CD4-positive, CD25-positive, alpha-beta regulatory T cell (primary cell): ENCODE results near the gene GOLGA1. TPM values are rescaled to one million over a fixed set of nuclear protein-coding genes. Genes with fewer than 3 reads are reported as not detected.
A peak's percentile ranks its signal among the peaks of the same experiment; 100 is the strongest.

Experiments used
- ATAC-seq, 2 donors: fragments of 150-1000 bp; cut with Tn5 transposase; one replicate each; pipeline ENCODE4 v1.10.0; 2021; ENCODE audit warnings: low read depth in 2 of 2, moderate number of reproducible peaks in 2 of 2, moderate library complexity in 1 of 2
- DNase-seq, 3 donors: peaks; one replicate each; pipeline versions ENCODE4 v3.0.0 to v3.0.0-alpha.2; 2012 to 2022; ENCODE audit warnings: mixed read lengths in 1 of 3
- H3K27ac ChIP-seq: one replicate; pipeline ENCODE4 v1.7.0; 2013; ENCODE audit warnings: mild to moderate bottlenecking, low read length; ENCODE audit not compliant: insufficient read depth, poor library complexity, severe bottlenecking
- H3K27me3 ChIP-seq: one replicate; pipeline ENCODE4 v1.7.0; 2013; ENCODE audit warnings: low read length; ENCODE audit not compliant: control insufficient read depth, insufficient read depth
- H3K36me3 ChIP-seq: one replicate; pipeline ENCODE4 v1.7.0; 2013; ENCODE audit warnings: mild to moderate bottlenecking, low read length, moderate library complexity; ENCODE audit not compliant: control insufficient read depth, insufficient read depth
- H3K4me1 ChIP-seq: 2 replicates; pipeline ENCODE4 v1.7.0; 2013; ENCODE audit warnings: mild to moderate bottlenecking, low read length; ENCODE audit not compliant: insufficient read depth, control insufficient read depth, poor library complexity, severe bottlenecking
- H3K4me3 ChIP-seq: one replicate; pipeline ENCODE4 v1.7.0; 2013; ENCODE audit warnings: low read depth, mild to moderate bottlenecking, low read length, moderate library complexity
- H3K9me3 ChIP-seq, 2 experiments: 1 replicate in 1 of 2; 2 replicates in 1 of 2; pipeline ENCODE4 v1.7.0; 2013; ENCODE audit warnings: low read length in 2 of 2, mild to moderate bottlenecking in 1 of 2, moderate library complexity in 1 of 2; ENCODE audit not compliant: control insufficient read depth in 2 of 2
- H3K27ac Mint-ChIP-seq, 3 donors: one replicate each; pipeline ENCODE4 v1.8.0; 2020 to 2022; ENCODE audit warnings: mild to moderate bottlenecking in 3 of 3, mixed read lengths in 3 of 3, moderate library complexity in 2 of 3
- H3K27me3 Mint-ChIP-seq: one replicate; pipeline ENCODE4 v1.8.0; 2022; ENCODE audit warnings: mild to moderate bottlenecking, mixed read lengths
- H3K36me3 Mint-ChIP-seq: one replicate; pipeline ENCODE4 v1.8.0; 2020; ENCODE audit warnings: mixed read lengths
- H3K4me1 Mint-ChIP-seq, 4 donors: one replicate each; pipeline ENCODE4 v1.8.0; 2020 to 2022; ENCODE audit warnings: mixed read lengths in 4 of 4, mild to moderate bottlenecking in 1 of 4
- H3K4me3 Mint-ChIP-seq, 4 donors: one replicate each; pipeline ENCODE4 v1.8.0; 2020 to 2022; ENCODE audit warnings: mild to moderate bottlenecking in 4 of 4, mixed read lengths in 4 of 4, moderate library complexity in 3 of 4
- H3K9me3 Mint-ChIP-seq, 7 donors: one replicate each; pipeline ENCODE4 v1.8.0; 2020 to 2022; ENCODE audit warnings: mixed read lengths in 7 of 7, mild to moderate bottlenecking in 3 of 7, moderate library complexity in 2 of 7
- polyA plus RNA-seq, 4 donors: library from polyadenylated mRNA; unstranded; fragments of 300-500 nt; fragmentation: Illumina TruSeq; gene quantifications; one replicate each; pipeline ENCODE4 v1.2.3, GENCODE V29; 2021
- total RNA-seq: library from RNA; stranded (reverse); gene quantifications from one replicate; pipeline ENCODE4 v1.2.3, GENCODE V29; 2022

GOLGA1 gene
- total and polyA plus RNA-seq, 5 donors from 2014 or later, result 4.8 to 29.1 (median 6.4) TPM

DNA sequence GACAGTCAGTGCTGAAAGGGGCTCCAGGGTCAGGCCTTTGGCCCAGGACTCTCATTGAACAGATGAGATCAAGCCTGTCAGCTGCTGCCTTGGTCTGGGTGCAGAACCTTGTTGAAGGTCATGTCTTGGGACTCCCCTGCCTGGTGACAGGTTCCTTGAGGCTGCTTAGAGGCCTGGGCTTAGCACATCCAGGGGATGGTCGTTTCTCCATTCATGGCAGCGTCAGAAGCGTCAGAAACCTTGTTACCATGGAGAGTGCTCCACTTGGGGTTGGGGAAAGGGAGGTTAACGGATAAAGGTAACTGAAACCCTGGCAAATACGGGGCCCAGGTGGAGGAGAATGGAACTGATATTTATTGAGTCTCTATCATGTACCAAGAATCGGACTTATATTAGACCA, 70.2 kb downstream of the GOLGA1 start:
- Mint-ChIP-seq H3K27ac (peak overlapping the region; percentile 95 to 99 (median 95)), H3K4me1 (peaks cover 15 to 68% (median 35%) of the 10 kb centered on the region in 4 donors), H3K27me3 (no peaks in the 10 kb centered on the region), H3K9me3 (no peaks in the 10 kb centered on the region), H3K36me3 (peaks cover 20% of the 10 kb centered on the region), H3K4me3 (peak overlapping the region; percentile 95 to 99 (median 96))
- DNase-seq (no peak), ATAC-seq (no peak)
- H3K4me1 ChIP-seq, result peaks cover 59% of the 10 kb centered on the region
- H3K9me3 ChIP-seq, result no peaks in the 10 kb centered on the region
- H3K27ac ChIP-seq, result peak overlapping the region; percentile 94
- H3K27me3 ChIP-seq, result no peaks in the 10 kb centered on the region
- peaks cover 38% of the 10 kb centered on the region for H3K36me3 ChIP-seq
- H3K4me3 ChIP-seq, result peak overlapping the region; percentile 91

- H3K9me3 ChIP-seq, result no peaks in the 10 kb centered on the region
- peaks cover 16% of the 10 kb centered on the region for H3K36me3 Mint-ChIP-seq
- peaks cover 15 to 65% (median 35%) of the 10 kb centered on the region in 4 donors for H3K4me1 Mint-ChIP-seq
- no peaks in the 10 kb centered on the region for H3K27me3 ChIP-seq
- peaks cover 31% of the 10 kb centered on the region for H3K36me3 ChIP-seq
- H3K9me3 Mint-ChIP-seq, result no peaks in the 10 kb centered on the region
- H3K4me3 Mint-ChIP-seq, result peak overlapping the region; percentile 95 to 99 (median 96)
- peak overlapping the region; percentile 91 for H3K4me3 ChIP-seq
- DNase-seq (peak; percentile 57 to 94 (median 76)), ATAC-seq (peak; percentile 72)
- H3K4me1 ChIP-seq, result peaks cover 59% of the 10 kb centered on the region
- peak overlapping the region; percentile 94 for H3K27ac ChIP-seq
- peak overlapping the region; percentile 95 to 99 (median 95) for H3K27ac Mint-ChIP-seq
- H3K27me3 Mint-ChIP-seq, result no peaks in the 10 kb centered on the region
These were observed 70.8 kb downstream of the GOLGA1 start for GRCh38 chr9:124869986-124870560.

DNA sequence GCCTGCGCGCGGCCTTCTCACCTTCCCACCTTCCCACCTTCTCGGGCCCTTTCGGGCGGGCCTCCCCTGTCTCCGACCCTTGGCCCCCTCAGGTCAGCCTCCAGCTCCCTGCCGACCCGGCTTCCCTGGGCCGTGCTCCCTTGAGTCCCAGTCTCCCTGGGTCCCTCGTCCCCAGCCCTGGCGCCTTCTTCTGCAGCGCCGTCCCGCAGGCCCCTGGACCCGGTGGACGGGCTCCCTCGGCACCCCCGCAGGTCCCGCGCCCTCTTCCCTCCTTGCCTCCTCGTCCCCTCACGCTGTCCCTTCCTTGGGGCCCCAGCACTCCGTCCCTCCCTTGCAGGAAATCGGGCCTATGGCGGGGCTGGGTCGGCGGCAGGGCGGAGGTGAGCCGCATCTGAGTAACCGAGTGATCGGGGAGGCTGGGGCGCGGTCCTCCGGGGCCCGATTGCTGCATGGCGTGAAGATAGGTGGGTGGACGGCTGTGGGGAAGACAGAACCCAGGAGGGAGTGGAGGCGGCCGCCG, 71.4 kb downstream of the GOLGA1 start:
- DNase-seq (peak; percentile 29 to 53 (median 38)), ATAC-seq (peak; percentile 8 to 17)
- Histone ChIP-seq H3K9me3 (no peaks in the 10 kb centered on the region), H3K4me3 (peak overlapping the region; percentile 91), H3K4me1 (peaks cover 59% of the 10 kb centered on the region), H3K27me3 (no peaks in the 10 kb centered on the region), H3K36me3 (peaks cover 26% of the 10 kb centered on the region), H3K27ac (peak overlapping the region; percentile 94)
- Mint-ChIP-seq H3K27me3 (no peaks in the 10 kb centered on the region), H3K27ac (peak overlapping the region; percentile 95 to 99 (median 95)), H3K9me3 (no peaks in the 10 kb centered on the region), H3K4me1 (peaks cover 15 to 60% (median 33%) of the 10 kb centered on the region in 4 donors), H3K36me3 (peaks cover 10% of the 10 kb centered on the region), H3K4me3 (peak overlapping the region; percentile 95 to 99 (median 96))

DNA sequence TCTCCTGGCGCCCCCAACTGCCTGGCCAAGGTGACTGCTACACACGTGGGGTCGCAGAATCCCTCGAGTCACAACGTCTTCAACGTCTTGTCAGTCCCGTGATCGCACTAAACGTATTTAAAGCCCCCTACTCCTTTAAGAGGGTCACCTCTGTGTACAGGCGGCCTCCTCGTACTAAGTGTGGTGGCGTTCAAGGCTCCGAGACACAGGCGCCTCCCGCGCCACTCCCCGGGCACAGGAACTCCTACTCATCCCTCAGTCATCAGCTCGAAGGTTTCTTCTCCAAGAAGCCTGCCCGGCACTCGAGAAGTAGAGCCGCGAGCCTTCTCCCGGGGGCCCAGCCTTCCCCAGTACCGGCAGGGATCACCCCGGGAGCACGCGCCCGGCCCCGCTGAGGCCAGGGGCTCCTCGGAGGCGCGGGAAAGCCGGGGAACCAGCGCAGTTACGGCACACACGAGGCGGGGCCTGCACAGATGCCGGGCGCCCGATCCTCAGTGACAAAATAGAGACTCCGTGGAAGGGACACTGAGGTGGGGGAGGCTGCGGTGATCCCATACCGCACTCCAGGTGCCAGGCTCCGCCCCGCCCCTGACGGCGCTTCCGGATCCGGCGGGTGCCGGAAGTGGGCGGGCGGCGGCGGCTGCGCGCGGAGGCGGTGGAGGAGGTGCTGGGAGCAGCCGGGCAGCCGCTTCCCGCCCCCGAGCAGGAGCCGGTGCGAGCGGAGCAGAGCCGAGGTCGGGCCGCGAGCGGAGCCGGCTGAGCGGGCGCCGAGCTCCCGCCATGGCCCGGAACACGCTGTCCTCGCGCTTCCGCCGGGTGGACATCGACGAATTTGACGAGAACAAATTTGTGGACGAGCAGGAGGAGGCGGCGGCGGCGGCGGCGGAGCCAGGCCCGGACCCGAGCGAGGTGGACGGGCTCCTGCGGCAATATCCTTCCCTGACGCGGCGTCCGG, 72.1 kb downstream of the GOLGA1 start:
- Histone ChIP-seq H3K27me3 (no peaks in the 10 kb centered on the region), H3K9me3 (no peaks in the 10 kb centered on the region), H3K36me3 (peaks cover 19% of the 10 kb centered on the region), H3K27ac (peak overlapping the region; percentile 94), H3K4me1 (peaks cover 53% of the 10 kb centered on the region), H3K4me3 (peak overlapping the region; percentile 84)
- no peaks in the 10 kb centered on the region for H3K9me3 Mint-ChIP-seq
- peaks cover 15 to 55% (median 33%) of the 10 kb centered on the region in 4 donors for H3K4me1 Mint-ChIP-seq
- peak; percentile 72 to 74 for ATAC-seq
- H3K36me3 Mint-ChIP-seq, result peaks cover 7% of the 10 kb centered on the region
- H3K27me3 Mint-ChIP-seq, result no peaks in the 10 kb centered on the region
- H3K27ac Mint-ChIP-seq, result peak overlapping the region; percentile 88 to 96 (median 93)
- peak; percentile 87 to 92 (median 91) for DNase-seq
- H3K4me3 Mint-ChIP-seq, result peak overlapping the region; percentile 95 to 99 (median 96)

GRCh38 chr9:124863371-124863871, 77.5 kb downstream of the GOLGA1 start:
- Histone ChIP-seq H3K27me3 (no peaks in the 10 kb centered on the region), H3K4me1 (peaks cover 40% of the 10 kb centered on the region), H3K36me3 (peaks cover 21% of the 10 kb centered on the region), H3K9me3 (no peaks in the 10 kb centered on the region), H3K27ac (no peak overlapping the region), H3K4me3 (no peak overlapping the region)
- H3K27me3 Mint-ChIP-seq, result no peaks in the 10 kb centered on the region
- H3K36me3 Mint-ChIP-seq, result peaks cover 19% of the 10 kb centered on the region
- DNase-seq (no peak), ATAC-seq (no peak)
- peak overlapping the region in 1 of 3 donors; percentile 65 for H3K27ac Mint-ChIP-seq
- peaks cover 11 to 53% (median 27%) of the 10 kb centered on the region in 4 donors for H3K4me1 Mint-ChIP-seq
- H3K9me3 Mint-ChIP-seq, result no peaks in the 10 kb centered on the region
- H3K4me3 Mint-ChIP-seq, result peak overlapping the region; percentile 67 to 98 (median 72)

- Histone ChIP-seq H3K4me3 (peak within 1 kb of the TSS; percentile 89), H3K4me1 (peaks cover 31% of the 10 kb centered on the region), H3K27me3 (no peaks in the 10 kb centered on the region), H3K27ac (peak within 1 kb of the TSS; percentile 93), H3K36me3 (peaks cover 37% of the 10 kb centered on the region), H3K9me3 (no peaks in the 10 kb centered on the region)
- ATAC-seq, result peak; percentile 96
- peak; percentile 92 to 97 (median 96) for DNase-seq
- Mint-ChIP-seq H3K27me3 (no peaks in the 10 kb centered on the region), H3K9me3 (no peaks in the 10 kb centered on the region), H3K4me1 (peaks cover 9 to 48% (median 25%) of the 10 kb centered on the region in 4 donors), H3K36me3 (peaks cover 23% of the 10 kb centered on the region), H3K4me3 (peak within 1 kb of the TSS; percentile 95 to 98 (median 97)), H3K27ac (peak within 1 kb of the TSS; percentile 96 to 99 (median 97))
These were observed 79.3 kb downstream of the GOLGA1 start, which contains the start of the genes ARPC5L and RPL35 for GRCh38 chr9:124861342-124862229. Gene ARPC5L (plus strand): TSS chr9:124862130. CDS start chr9:124869291, 7,161 bp downstream. Gene RPL35 (minus strand): TSS chr9:124861957. CDS start chr9:124861912, 45 bp downstream.
